ENCODE results near the gene KIF21B.

DNA sequence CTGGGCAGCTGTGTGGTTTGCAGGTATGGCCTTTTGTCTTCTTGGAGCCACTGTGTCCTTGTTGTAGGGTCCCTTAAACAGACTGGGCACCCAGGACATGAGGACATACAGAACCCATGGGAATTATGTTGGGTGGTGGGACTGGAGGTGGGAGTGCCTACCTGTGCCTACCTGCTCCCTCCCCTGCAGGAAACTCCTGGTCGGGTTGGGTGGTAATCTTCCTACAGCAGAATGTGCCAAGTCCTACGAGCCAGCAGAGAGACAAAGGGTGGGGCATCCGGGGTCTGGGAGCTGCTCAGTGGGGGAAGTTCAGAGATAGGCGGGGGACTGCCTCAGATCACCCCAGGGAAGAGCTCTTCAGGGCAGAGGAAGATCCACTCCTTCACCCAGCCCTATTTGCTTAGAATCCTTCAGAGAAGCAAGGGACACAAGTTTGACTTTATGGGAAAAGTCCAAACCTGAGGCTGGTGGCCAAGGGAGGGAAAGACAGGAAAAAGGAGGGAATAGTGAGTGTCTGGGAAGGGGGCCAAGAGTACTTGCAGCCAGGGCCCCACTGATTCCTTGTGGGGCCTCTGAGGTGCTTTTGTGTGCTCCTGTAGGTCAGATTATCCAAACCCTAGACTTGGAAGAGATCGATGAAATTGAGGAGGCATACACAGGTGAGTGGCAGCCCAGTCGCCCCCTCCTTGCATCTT lies 58.3 kb downstream of the KIF21B start:
- no peak for TF ChIP-seq CTCF (IDR thresholded peaks at IDR 0.05; ENCODE audit: low read depth, low read length)
- TF ChIP-seq EZH2phosphoT487 (IDR thresholded peaks at IDR 0.05; ENCODE audit: low read depth), result no peak

All from OCI-LY3 (cell line).